NCI-H526 treated with DMSO at 0.1 percent for 48 hours (cell line): ENCODE results near the gene EFCAB8.
"Not testable (repeated sequence)": the region's sequence is repeated elsewhere in the genome, so short reads cannot be mapped to it uniquely, and the experiment has no call there.

Experiments used
- DNase-seq: peaks from one replicate; lab custom pipeline; 2025; lab: John Stamatoyannopoulos, UW

EFCAB8 gene

DNA sequence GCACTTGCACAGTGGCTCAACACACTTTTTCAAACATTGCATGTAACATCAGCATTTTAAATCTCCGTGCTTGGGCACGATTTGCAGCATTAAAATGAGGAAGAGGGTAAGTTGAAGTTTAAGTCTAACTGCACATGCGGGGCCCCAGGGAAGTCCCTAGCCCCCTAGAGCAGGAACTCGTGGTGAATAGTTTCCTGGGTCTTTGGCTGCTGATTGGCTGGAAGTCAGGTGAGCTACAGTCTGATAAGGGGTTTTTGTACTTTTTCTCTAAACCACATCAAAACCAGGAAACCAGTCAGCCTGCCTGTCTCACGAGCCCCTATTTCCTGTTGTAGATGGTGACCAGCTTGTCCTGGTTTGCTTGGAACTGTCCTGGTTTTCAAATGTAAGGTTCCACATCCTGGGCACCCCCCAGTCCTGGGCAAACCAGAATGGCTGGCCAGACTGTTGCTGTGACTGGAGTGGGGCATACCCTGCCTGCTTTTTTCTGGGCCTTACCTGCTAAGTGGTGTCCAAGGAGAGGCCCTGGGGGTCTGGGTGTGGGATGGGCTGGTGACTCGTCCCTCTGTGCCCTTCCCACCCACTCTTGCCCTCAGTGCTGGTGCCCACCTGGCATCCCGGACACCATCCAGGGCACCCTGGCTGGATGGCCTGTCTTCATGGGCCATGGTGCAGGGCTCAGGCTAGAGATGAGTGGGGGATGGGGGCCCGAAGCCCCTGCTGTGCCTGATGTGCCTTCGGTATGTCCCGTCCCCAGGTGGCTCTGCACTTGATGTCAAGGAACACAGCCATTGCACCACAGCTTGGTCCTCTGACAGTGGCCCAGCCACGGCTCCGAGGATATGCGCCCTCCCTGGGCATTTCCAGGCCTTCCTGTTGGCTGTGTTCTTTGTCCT lies 113.7 kb downstream of the EFCAB8 start:
- no peak for DNase-seq

DNA sequence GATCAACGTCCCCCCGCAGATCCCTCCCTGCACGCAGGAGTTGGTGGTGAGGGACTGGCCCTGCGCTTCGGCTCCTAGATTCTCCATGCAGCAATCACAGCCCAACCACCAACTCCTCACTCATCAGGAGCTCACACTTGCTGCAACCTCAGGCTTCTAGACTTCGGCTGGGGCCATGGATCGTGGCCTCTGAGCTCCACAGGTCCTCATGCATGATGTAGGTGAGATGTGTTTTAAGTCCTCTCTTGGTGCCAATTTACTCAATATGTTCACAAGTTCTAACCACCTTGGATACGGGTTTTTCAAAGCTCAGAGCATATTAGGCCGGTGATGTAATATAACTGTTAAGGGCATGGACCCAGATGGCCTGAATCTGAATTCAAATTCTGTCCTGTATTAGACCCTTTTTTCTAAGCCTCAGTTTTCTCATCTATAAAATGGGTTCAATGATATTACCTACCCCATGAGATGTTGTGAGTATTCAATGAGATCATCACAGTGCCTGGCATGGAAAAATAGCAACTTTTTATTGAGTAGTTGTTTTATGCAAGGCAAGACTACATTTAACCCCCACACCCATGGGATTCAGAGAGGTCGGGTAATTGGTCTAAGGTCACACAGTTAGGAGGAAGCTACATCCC lies 114.5 kb downstream of the EFCAB8 start:
- no peak for DNase-seq

DNA sequence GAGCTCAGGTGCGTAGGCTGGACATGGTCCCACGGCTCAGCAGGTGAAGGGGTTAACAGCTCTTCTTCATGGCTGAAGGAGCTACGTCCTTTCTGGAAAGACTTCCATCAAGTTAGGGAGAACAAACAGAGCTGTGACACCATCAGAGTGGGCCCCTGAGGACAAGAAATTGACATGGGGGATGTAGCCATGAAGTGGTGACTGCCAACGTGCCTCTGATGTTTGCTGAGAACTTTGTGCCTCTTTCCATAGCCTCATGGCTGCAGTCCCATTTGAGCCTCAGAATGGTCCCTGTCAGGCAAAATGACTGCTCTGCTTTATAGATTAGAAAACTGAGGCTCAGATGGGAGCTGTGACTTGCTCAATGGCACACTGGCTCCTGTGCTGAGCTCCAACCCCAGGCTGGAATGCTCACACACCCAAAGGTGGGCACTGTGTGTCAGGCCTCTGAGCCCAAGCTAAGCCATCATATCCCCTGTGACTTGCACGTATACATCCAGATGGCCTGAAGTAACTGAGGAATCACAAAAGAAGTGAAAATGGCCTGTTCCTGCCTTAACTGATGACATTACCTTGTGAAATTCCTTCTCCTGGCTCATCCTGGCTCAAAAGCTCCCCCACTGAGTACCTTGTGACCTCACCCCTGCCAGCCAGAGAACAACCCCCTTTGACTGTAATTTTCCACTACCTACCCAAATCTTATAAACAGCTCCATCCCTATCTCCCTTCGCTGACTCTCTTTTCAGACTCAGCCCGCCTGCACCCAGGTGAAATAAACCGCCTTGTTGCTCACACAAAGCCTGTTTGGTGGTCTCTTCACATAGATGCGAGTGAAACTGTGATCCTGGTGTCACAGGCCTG lies 115.7 kb downstream of the EFCAB8 start:
- not testable (repeated sequence) for DNase-seq

DNA sequence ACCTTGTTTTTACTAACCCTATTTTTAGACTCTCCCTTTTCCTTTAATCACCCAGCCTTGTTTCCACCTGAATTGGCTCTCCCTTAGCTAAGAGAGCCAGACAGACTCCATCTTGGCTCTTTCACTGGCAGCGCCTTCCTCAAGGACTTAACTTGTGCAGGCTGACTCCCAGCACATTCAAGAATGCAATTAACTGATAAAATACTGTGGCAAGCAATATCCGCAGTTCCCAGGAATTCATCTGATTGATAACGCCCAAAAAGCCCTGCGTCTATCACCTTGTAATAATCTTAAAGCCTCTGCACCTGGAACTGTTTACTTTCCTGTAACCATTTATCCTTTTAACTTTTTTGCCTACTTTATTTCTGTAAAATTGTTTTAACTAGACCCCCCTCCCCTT lies 116.4 kb downstream of the EFCAB8 start:
- DNase-seq: not testable (repeated sequence)

DNA sequence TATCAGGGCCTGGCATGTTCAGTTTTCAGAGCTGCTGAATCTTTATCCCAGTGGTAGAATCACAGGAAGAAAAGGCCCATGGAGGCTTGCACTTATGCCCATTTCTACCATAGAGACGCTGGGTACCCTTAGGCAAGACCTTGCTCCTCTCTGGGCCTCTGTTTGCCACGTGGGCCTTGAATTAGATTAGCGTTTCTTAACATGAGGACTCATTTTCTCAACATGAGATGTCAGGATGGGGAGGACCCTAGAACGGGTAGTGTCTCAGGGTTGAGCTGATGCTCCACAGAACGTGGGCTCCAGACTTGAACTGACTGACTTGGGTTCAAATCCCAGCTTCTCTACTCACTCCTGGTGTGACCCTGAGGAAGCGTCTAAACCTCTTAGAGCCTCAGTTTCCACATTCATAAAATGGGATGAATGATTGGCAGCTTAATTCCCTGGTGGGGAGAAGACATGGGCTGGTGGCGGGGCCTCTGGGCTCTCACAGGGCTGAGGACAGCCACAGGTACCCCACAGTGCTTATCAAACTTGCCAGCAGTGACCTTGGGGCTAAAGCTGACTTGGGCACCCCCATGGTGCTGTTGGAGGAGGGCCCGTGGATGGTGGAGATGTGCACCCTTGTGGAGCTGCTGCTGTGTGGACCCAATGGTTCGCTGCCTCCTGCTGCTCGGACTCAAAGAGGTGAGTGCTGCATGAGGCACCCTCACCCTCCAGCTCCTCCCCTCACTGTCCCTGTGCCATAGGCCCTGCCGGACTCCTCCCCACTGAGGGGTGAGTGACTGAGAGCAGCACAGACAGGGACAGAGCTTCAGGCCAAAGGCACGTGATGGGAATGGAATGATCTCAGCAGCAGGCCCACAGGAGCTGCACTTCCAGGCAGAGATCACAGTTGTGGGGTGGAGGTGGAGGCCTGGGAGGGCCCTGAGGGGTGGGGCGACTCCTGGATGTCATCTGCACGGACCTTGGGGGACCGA lies 117.3 kb downstream of the EFCAB8 start:
- DNase-seq: no peak

DNA sequence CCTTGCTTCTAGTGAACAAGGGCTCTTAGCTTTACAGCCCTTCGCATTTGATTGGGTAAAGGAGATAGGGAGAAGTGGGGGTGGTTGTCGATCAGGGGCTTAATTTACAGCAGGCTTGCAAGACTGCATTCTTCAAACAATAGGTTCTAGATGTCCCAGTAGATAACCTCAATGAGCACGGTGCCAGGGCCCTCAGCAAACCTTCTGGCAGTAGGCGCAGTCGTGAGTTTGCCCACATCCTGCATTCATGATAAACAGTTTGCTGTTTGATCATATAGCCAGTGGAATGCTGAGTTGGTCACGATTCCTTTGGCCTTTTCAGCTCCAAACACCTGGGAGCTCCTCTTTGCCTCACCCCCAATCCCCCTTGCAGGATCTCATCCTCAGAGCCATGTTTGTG lies 118.0 kb downstream of the EFCAB8 start:
- DNase-seq: no peak

DNA sequence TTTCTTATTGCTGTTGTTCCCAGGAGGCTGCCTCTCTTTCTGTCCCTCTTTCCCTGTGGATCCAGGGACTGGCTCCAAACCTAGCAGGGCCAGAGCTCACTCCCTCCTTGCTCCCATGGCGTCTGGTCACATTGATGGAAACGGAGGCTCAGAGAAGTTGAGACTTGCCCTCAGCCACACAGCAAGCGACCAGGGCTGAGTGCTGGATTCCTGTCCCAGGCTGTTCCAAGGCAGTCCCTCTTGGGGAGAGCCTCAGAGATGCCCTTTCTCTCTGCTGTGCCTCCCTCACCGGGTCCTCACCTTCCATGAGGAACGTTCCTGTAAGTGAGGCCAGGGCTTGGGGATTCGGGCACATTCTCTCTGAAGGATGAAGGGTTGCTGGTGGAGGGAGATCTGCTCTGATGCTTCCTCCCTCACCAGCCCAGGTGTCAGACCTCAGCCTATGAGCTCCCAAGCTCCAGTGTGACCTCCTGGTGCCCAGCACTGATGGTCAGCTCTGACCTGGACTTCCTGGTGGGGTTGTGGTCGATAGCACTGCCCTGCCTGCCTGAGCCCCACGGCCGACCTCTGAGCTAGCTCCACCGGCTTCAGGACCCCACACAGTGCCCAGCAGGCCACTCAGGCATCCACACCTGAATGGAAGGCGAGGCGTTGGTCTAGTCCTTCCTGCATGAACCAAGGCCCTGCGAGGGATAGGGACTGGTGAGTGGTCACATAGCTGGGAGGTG lies 118.7 kb downstream of the EFCAB8 start:
- no peak for DNase-seq

DNA sequence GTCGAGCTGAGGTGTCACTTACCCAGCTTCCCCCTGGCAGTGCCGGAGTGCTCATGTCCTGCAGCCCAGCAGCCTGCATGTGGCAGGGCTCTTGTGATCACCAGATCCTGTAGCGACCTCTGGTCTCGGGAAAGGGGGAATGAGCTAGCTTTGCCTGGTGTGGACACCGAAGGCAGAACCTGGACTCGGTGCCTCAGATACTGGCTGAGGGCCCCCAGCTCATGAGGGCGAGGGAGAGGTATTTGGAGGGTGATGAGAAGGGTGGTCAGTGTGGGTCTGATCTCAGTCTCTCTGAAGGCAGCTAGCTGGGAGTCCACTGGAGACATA lies 119.2 kb downstream of the EFCAB8 start:
- no peak for DNase-seq

DNA sequence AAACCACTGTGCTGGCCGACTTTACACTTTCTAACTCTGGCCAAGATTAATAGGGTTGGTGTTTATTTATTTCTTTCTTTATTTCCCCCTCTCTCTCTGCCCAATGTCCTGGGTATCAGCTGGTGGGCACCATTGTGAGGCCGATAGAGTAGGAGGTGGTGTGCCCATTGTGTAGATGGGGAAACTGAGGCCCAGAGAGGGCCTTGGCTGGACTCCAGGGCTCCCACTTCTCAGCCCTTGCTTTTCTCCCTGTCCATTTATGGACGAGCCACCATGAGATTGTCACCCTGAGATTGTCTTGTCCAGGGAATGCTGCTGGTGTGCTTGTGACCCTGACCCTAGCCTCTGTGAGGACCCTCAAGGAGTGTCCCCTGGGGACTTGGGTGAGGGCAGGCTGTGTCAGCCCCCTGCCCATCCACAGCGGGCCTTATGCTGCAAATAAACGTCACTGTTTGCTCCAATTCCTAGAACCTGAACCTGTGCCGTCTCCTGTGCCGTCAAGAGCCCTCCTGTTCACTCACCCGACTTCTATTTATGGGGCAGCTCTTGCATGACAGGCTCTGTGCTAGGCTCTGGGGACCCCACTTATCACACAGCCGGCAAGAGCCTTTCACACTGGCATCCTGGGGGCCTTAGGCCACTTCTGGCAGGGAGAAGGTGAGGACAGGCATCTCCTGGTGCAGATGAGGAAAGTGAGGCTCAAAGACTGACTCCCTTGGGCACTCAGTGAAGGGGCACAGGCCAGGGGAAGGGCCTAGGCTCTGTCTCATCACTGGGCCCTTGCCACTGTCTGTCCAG lies 120.7 kb downstream of the EFCAB8 start:
- DNase-seq: no peak

DNA sequence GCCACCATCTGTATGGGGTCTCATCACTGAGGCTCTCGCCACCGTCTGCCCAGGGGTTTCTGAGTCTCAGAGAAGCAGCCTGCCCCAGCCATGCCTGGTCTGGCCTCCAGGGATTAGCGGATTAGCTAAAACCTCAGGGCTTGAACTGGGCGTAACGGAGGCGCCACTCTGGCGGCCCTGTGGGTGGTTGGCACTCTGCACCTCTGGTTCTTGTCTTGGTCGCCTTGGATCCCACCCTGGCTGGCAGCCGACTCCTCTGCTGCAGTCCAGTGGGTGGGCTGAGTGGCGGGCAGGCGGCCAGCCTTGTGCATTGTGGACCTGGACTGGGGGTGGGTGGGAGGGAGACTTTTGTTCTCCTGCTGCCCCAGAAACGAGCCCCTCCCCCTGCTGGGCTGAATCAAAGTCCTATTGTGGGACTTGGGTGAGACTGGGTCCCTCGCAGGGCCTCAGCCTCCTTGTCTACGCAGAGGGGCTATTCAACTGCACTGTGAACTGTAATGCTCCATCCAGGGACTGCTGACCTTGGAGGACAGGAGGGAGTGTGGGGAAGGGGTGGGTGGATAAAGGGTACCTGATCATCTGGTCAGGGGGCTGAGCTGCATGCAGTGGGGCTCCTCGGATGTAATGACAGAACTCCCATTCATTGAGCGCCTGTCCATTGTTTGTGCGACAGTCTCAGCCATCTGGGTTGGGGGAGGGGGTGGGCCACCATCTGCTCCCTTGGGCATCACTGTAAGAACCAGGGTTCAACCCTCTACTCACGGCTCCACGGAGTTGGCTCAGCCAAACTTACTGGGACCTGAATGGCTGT lies 121.6 kb downstream of the EFCAB8 start:
- DNase-seq: no peak

DNA sequence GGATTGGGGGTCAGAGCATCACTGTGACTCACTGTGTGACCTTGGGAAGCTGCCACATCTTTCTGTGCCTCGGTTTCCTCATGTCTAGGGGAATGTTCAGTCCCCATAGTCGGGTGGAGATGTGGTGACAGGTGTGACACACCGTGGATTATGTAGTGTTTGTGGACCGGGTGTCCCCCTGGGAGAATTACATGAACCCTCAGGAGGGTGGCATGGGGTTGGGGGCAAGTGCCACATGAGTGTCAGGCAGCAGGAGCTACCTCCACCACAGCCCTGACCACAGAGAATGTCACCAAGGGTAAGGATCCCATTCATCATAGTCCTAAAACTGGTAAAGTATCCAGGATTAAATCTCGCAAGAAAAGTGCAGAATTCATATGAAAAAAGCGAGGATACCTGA lies 122.3 kb downstream of the EFCAB8 start:
- DNase-seq: no peak

DNA sequence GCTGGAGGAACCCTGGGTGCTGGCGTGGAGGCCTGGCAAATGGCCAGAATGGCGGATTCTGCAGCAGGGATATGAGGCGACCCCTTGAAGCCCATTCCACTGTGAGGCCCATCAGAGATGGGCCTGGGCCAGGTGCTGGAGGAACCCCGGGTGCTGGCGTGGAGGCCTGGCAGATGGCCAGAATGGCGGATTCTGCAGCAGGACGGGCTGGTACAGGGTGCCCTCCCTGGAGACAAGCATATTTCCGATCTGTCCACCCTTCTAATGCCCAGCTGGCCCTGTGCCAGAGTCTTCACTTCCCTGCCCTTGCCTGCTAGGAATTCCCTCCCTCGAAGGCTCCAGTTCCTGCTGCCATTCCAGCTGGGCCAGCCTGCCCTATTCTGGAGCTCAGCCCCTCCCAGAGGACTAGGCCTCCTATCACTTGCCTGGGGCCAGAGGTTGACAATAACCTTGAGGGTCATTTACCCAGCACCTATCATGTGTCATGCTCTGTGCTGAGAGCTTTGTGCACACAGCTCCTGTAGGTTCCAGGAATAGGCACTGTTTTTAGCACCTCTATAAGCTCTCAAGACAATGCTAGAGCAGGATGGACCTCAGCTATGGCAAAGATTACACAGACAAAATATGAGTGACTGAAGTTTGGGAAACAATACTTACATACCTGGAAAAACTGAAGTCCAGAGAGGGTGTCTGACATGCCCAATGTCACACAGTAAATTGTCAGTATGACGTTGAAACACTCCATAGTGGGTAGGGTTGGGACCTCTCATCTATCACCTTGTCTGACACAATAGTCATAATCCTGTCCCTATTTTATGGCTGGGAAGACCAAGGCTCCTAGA lies 124.1 kb downstream of the EFCAB8 start:
- DNase-seq: no peak

DNA sequence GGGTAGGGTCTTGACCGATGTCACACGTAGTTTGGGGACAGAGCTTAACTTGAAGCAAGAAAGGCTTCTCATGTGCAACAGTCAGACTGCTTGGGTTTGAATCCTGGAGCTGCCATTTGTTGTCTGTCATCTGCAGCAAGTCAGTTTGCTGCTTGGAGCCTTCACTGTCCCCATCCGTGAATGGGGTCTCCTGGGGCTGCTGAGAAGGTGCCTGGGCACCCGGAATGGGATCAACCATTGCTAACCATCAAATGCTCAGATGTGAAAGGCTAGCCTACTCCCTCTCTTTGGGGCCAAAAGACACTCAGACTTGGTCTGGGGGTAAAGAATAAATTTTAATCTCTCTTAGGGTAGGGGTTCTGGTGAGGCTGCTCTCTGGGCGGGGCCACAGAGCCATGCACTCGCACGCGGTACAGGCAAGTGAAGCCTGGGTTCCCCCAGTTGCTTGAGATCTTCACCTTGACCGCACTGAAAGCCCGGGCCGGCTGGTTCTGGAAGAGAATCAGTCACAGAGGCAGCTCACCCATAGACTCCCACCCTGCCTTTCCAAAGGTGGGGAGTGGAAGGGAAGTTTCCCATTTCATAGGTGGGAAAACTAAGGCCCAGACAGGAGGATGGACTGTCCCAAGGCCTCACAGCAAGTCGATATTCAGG lies 124.9 kb downstream of the EFCAB8 start:
- DNase-seq: no peak

DNA sequence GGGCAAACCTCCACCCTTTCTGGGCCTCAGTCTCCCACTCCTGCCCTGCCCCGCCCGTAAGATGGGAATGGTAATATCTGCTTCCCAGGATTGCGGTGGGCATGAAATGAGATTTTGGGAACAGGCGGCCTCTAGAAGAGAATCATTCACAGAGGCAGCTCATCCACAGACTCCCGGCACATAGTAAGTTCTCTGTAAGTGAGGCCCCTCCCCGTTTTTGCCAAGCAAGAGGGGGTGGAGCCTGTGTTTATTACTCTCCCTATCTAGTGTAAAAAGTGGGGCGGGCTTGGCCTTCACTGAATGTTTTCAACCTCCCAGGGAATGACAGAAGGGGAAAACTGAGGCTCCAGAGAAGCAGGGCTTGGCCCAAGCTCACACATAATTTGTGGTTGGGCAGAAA lies 125.5 kb downstream of the EFCAB8 start:
- DNase-seq: no peak

DNA sequence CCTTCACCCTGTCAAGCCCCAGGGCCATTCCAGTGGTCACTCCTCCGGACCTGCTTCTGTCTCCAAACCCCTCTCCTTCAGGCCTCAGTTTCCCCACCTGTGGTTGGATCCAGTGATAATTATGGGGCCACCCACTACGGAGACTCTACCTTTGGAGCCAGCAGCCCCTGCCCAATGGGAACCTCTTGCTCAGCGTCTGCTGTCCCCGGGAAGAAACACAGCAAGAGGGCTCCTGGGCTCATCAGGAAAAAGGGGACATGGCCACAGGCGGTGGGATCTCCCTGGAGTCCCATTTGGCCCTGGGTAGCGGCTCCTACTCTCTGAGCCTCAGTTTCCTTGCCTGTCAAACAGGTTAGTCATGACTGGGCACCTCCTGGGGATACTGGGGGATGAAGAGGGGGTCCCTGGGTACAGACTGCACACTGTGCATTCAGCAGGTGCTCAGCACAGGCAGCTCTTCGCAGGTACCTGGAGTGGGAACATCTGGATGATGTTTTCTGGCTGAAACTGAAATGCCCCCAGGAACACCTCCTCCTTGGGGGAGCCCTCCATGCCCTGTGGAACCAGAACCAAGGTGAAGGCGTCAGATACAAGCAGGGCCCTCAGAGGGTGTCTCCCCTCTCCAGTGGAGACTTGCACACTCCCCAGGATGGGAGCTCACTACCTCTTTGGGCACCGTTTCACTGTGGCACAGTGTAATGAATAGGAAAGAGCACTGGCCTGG lies 126.1 kb downstream of the EFCAB8 start:
- DNase-seq: no peak

DNA sequence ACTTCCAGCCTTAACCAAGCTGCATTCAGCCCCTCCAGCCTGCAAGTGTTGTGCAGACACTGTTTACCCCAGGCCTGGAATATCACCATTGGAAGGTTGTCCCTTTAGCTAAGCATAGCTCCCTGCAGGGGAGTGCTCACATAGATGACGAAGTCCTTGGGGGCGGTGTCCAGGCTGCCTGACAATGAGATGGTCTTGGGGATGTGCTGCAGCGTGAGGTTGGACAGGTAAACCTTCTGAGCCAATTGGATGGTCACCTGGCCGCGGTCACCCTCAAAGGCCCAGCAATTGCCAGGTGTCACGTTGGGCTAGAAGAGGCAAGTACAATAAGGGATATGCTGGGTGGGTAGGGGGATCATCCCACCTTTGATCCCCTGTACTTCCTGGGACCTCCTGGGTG lies 126.9 kb downstream of the EFCAB8 start:
- no peak for DNase-seq
